K562 (cell line): ENCODE measurements around the gene GLI1. TPM values are rescaled to one million over a fixed set of nuclear protein-coding genes. Genes with fewer than 3 reads are reported as not detected.

Experiments
- ATAC-seq: fragments of 200-7000 bp; cut with Tn5 transposase; 3 replicates; pipeline ENCODE4 v1.9.1; 2020; ENCODE audit warnings: moderate library complexity
- BruUV-seq: library from RNA; stranded (reverse); fragments of 400-500 nt; replicated peaks from 2 replicates; lab custom pipeline; 2021; lab: Mats Ljungman, UMichigan
- CTCF ChIA-PET: fragments of 300-600 bp; formaldehyde crosslinking; extraction: SDS; loops from one replicate; lab custom pipeline; 2021; ENCODE audit warnings: low intra/inter-chr PET ratio; lab: Yijun Ruan, JAX
- POLR2A ChIA-PET: fragments of 300-600, 350-650 bp; sonication (Branson Sonifier 250); formaldehyde crosslinking; extraction: SDS; loops from one replicate; lab custom pipeline; 2021; ENCODE audit warnings: antibody characterized with exemption, inconsistent platforms; lab: Yijun Ruan, JAX
- DNase-seq, 4 experiments: peaks; one replicate each; pipeline versions ENCODE4 v3.0.0 to v3.0.0-alpha.2; 2011 to 2018; ENCODE audit warnings: low spot score in 3 of 4, mixed read lengths in 3 of 4; ENCODE audit errors: extremely low read depth in 1 of 4
- FAIRE-seq: peaks from 2 replicates; lab custom pipeline; 2011; peaks lifted over from hg19 to GRCh38; lab: Jason Lieb, UNC
- H2AFZ ChIP-seq: 2 replicates; pipeline ENCODE4 v1.6.0; 2011; ENCODE audit warnings: low read depth, low read length, control low read depth, inconsistent platforms
- H3K27ac ChIP-seq: fragments of 200-600 bp; 3 replicates; pipeline ENCODE4 v1.8.0; 2011; ENCODE audit warnings: low read depth, mild to moderate bottlenecking, control low read depth, inconsistent platforms, low read length, moderate library complexity, mixed read lengths; ENCODE audit errors: extremely low read depth
- H3K27me3 ChIP-seq, 2 experiments: fragments of 300-600 bp in 1 of 2; 2 replicates in 1 of 2; 3 replicates in 1 of 2; pipeline versions ENCODE4 v1.6.0 to v1.8.0; 2011; ENCODE audit warnings: inconsistent platforms in 2 of 2, low read length in 2 of 2, mild to moderate bottlenecking in 1 of 2, mixed read lengths in 1 of 2, moderate library complexity in 1 of 2; ENCODE audit not compliant: control insufficient read depth in 2 of 2, insufficient read depth in 2 of 2
- H3K36me3 ChIP-seq: fragments of 300-600 bp; 3 replicates; pipeline ENCODE4 v1.8.0; 2011; ENCODE audit warnings: mild to moderate bottlenecking, low read length, inconsistent platforms; ENCODE audit not compliant: control insufficient read depth, insufficient read depth
- H3K4me1 ChIP-seq, 2 experiments: fragments of 200-600 bp in 1 of 2; replicated peaks in 1 of 2; 2 replicates in 1 of 2; 3 replicates in 1 of 2; pipeline versions ENCODE4 v1.5.1 to v1.8.0; 2011; ENCODE audit warnings: inconsistent platforms in 2 of 2, low read length in 2 of 2, mild to moderate bottlenecking in 1 of 2, mixed read lengths in 1 of 2, moderate library complexity in 1 of 2; ENCODE audit not compliant: control insufficient read depth in 2 of 2, insufficient read depth in 2 of 2
- H3K4me2 ChIP-seq: 2 replicates; pipeline ENCODE4 v1.6.1; 2011; ENCODE audit warnings: low read length, control low read depth, inconsistent platforms, mixed read lengths; ENCODE audit not compliant: insufficient read depth
- H3K4me3 ChIP-seq: fragments of 200-600 bp; sonication (generic), shearing (Covaris generic); 2 replicates; pipeline ENCODE4 v1.5.1; 2016; ENCODE audit warnings: control low read depth, inconsistent platforms
- H3K79me2 ChIP-seq: fragments of 200-600 bp; 3 replicates; pipeline ENCODE4 v1.8.0; 2011; ENCODE audit warnings: low read length, inconsistent platforms; ENCODE audit not compliant: control insufficient read depth, insufficient read depth
- H3K9ac ChIP-seq, 2 experiments: 2 replicates each; pipeline versions ENCODE4 v1.6.0 to v1.6.1; 2011; ENCODE audit warnings: low read depth in 2 of 2, low read length in 2 of 2, control low read depth in 1 of 2, inconsistent platforms in 1 of 2, mild to moderate bottlenecking in 1 of 2, mixed read lengths in 1 of 2; ENCODE audit not compliant: insufficient read depth in 1 of 2
- H3K9me1 ChIP-seq: one replicate; pipeline ENCODE4 v1.6.0; 2011; ENCODE audit warnings: inconsistent platforms, mild to moderate bottlenecking, low read length, moderate library complexity; ENCODE audit not compliant: control insufficient read depth, insufficient read depth
- H3K9me3 ChIP-seq: replicated peaks from 2 replicates; pipeline ENCODE4 v1.5.1; 2011; ENCODE audit warnings: low read depth, low read length, inconsistent platforms; ENCODE audit not compliant: control insufficient read depth, insufficient read depth
- H4K20me1 ChIP-seq: replicated peaks from 2 replicates; pipeline ENCODE4 v1.6.1; 2011; ENCODE audit warnings: low read length, inconsistent platforms, mixed read lengths; ENCODE audit not compliant: control insufficient read depth, insufficient read depth
- CHCHD3 ChIP-seq: fragments of 250-450 bp; sonication (Bioruptor Pico); IDR thresholded peaks from 2 replicates; pipeline ENCODE4 v2.1.2; 2022; ENCODE audit warnings: mild to moderate bottlenecking
- ELF1 ChIP-seq: fragments of 200-800 bp; sonication (Bioruptor generic); IDR thresholded peaks from 2 replicates; pipeline ENCODE4 v1.6.1; 2016; ENCODE audit warnings: missing genetic modification characterization, missing compliant biosample characterization
- FOXA1 ChIP-seq: fragments of 450-650 bp; IDR thresholded peaks from 2 replicates; pipeline ENCODE4 v1.6.1; 2016; ENCODE audit warnings: mild to moderate bottlenecking, borderline replicate concordance
- HNRNPUL1 ChIP-seq: fragments of 200-400 bp; formaldehyde crosslinking; IDR thresholded peaks from 2 replicates; pipeline ENCODE4 v1.6.1; 2017; ENCODE audit warnings: low read length
- KAT8 ChIP-seq: fragments of 450-650 bp; IDR thresholded peaks from 2 replicates; pipeline ENCODE4 v1.6.1; 2016; ENCODE audit warnings: low read depth, mild to moderate bottlenecking
- POLR2H ChIP-seq: IDR thresholded peaks from 2 replicates; pipeline ENCODE4 v1.6.1; 2016; ENCODE audit warnings: missing genetic modification characterization, low read depth, mild to moderate bottlenecking, control low read depth, missing compliant biosample characterization, moderate library complexity
- RNF2 ChIP-seq: sonication (generic); IDR thresholded peaks from 2 replicates; pipeline ENCODE4 v1.6.1; 2016
- XRCC3 ChIP-seq: fragments of 450-650 bp; IDR thresholded peaks from 2 replicates; pipeline ENCODE4 v1.6.1; 2017; ENCODE audit warnings: mild to moderate bottlenecking, moderate library complexity
- ZNF586 ChIP-seq: fragments of 450-650 bp; formaldehyde crosslinking; conservative IDR thresholded peaks from 2 replicates; pipeline ENCODE4 v1.4.0; 2020; ENCODE audit warnings: mild to moderate bottlenecking, moderate library complexity
- WGBS: fragments of 100-300 bp; shearing (Covaris generic); methylation state at CpG from one replicate; pipeline ENCODE4 v1.1.6; 2016; ENCODE audit warnings: low coverage, mixed read lengths; ENCODE audit not compliant: insufficient coverage; ENCODE audit errors: missing lambda C conversion rate; 5-methylcytosine and 5-hydroxymethylcytosine counted together
- in situ Hi-C: fragments of 300-500 bp; cut with MboI; formaldehyde crosslinking; loops from 4 replicates; pipeline ENCODE4 v1.15.0; 2018; ENCODE audit warnings: inconsistent platforms, mixed read lengths
- intact Hi-C: fragments of 100-400 bp; cut with micrococcal nuclease; formaldehyde crosslinking; loops from 2 replicates; pipeline ENCODE4 v1.14.2; 2022
- polyA plus RNA-seq, 8 experiments: library from polyadenylated mRNA; depleted of rRNA in 4 of 8; stranded (reverse) in 5 of 8; unstranded in 3 of 8; fragments of >200 nt; fragmentation: Nextera tagmentation in 2 of 8; fragmentation: Illumina TruSeq in 1 of 8; extraction: Ambion mirVana in 2 of 8; extraction: Trizol in 1 of 8; gene quantifications; 2 replicates each; pipeline versions ENCODE4 v1.2.1 to v1.2.3, GENCODE V29; 2011 to 2014; ENCODE audit warnings: inconsistent platforms in 1 of 8, missing spikeins in 1 of 8
- total RNA-seq, 7 experiments: library from RNA; depleted of rRNA in 6 of 7; stranded (reverse); fragments of >200 nt in 6 of 7; fragmentation: Illumina TruSeq in 2 of 7; extraction: Trizol in 2 of 7; gene quantifications; 2 replicates each; pipeline versions ENCODE4 v1.2.1 to v1.2.3, GENCODE V29; 2011 to 2021; ENCODE audit warnings: low replicate concordance in 1 of 7

GLI1 gene
- total and polyA plus RNA-seq, 9 of the 15 experiments (the other 6 are each of a cell fraction or from before 2014, with no cell fraction given): 0.24 to 3.7 (median 0.61) TPM

GRCh38 chr12:57473392-57473791 is 13.8 kb downstream of the GLI1 start:
- H3K9me1 ChIP-seq: no peaks in the 10 kb centered on the region
- no peak overlapping the region for H3K9ac ChIP-seq
- intact Hi-C loops: no loop called here
- no peaks in the 10 kb centered on the region for H3K9me3 ChIP-seq
- CTCF ChIA-PET: no interaction called here
- H3K4me2 ChIP-seq: no peak overlapping the region
- H4K20me1 ChIP-seq: no peaks in the 10 kb centered on the region
- no peaks in the 10 kb centered on the region for H3K79me2 ChIP-seq
- POLR2A ChIA-PET: interaction anchor here (0.7 to 1.6 kb wide), 3 partner anchors 8 to 15 kb away, joined by 3 to 7 read pairs (median 5); no protein-coding TSS in a partner anchor
- 39% methylated on average over 3 of the region's 3 CpGs for WGBS
- H2AFZ ChIP-seq: no peak overlapping the region
- no TSS peak for BruUV-seq
- H3K4me1 ChIP-seq: peaks cover 36 to 48% of the 10 kb centered on the region in 2 experiments
- no peaks in the 10 kb centered on the region for H3K36me3 ChIP-seq
- DNase-seq (no peak), ATAC-seq (no peak), FAIRE-seq (no peak)
- TF ChIP-seq HNRNPUL1: no peak
- no peak for TF ChIP-seq ZNF586 (CRISPR knock-in tag)
- TF ChIP-seq POLR2H (tag): no peak
- no peak for TF ChIP-seq KAT8
- no peak for TF ChIP-seq ELF1 (tag)
- no peak for TF ChIP-seq RNF2
- TF ChIP-seq CHCHD3 (CRISPR knock-in tag): no peak
- no peak for TF ChIP-seq XRCC3
- no peak for TF ChIP-seq FOXA1
- no peak overlapping the region for H3K27ac ChIP-seq
- no peak overlapping the region for H3K4me3 ChIP-seq
- in situ Hi-C loops: no loop called here
- H3K27me3 ChIP-seq: peaks cover 6 to 27% of the 10 kb centered on the region in 2 experiments; a peak in 4 of 5 replicates
